IMR-90 (cell line): ENCODE data around the gene PSMG4. TPM values are rescaled to one million over a fixed set of nuclear protein-coding genes. Genes with fewer than 3 reads are reported as not detected.

Source experiments
- ATAC-seq: fragments of 200-7000 bp; cut with Tn5 transposase; 2 replicates; pipeline ENCODE4 v1.9.1; 2020; ENCODE audit warnings: low read depth, mild to moderate bottlenecking, moderate library complexity
- BruUV-seq: library from RNA; stranded (reverse); fragments of 400-500 nt; replicated peaks from 2 replicates; lab custom pipeline; 2021; lab: Mats Ljungman, UMichigan
- CTCF ChIA-PET: fragments of 300-600 bp; formaldehyde crosslinking; extraction: SDS; loops from one replicate; lab custom pipeline; 2021; ENCODE audit warnings: antibody characterized with exemption; lab: Yijun Ruan, JAX
- POLR2A ChIA-PET: fragments of 300-600 bp; sonication (Branson Sonifier 250); formaldehyde crosslinking; loops from one replicate; lab custom pipeline; 2022; ENCODE audit warnings: antibody characterized with exemption; ENCODE audit not compliant: unreplicated experiment; lab: Charles Lee
- DNase-seq: peaks from one replicate; pipeline ENCODE4 v3.0.0; 2013
- H2AFZ ChIP-seq: replicated peaks from 2 replicates; pipeline ENCODE3; 2013; ENCODE audit warnings: low read length, mild to moderate bottlenecking; ENCODE audit not compliant: poor library complexity
- H2AK5ac ChIP-seq: 2 replicates; pipeline ENCODE4 v1.6.1; 2013; ENCODE audit warnings: low read depth, low read length, inconsistent platforms
- H2AK9ac ChIP-seq: replicated peaks from 2 replicates; pipeline ENCODE3; 2013; ENCODE audit warnings: mild to moderate bottlenecking, low read depth, low read length, moderate library complexity; ENCODE audit not compliant: poor library complexity
- H2BK120ac ChIP-seq: 2 replicates; pipeline ENCODE4 v1.6.1; 2013; ENCODE audit warnings: low read depth, low read length, inconsistent platforms
- H2BK15ac ChIP-seq: 3 replicates; pipeline ENCODE4 v1.6.1; 2013; ENCODE audit warnings: low read depth, low read length, inconsistent platforms
- H2BK20ac ChIP-seq: 2 replicates; pipeline ENCODE4 v1.6.1; 2013; ENCODE audit warnings: low read depth, mild to moderate bottlenecking, inconsistent platforms, low read length, moderate library complexity
- H2BK5ac ChIP-seq: 2 replicates; pipeline ENCODE4 v1.6.1; 2013; ENCODE audit warnings: mild to moderate bottlenecking, low read depth, low read length, inconsistent platforms; ENCODE audit not compliant: poor library complexity, severe bottlenecking
- H3K14ac ChIP-seq: replicated peaks from 2 replicates; pipeline ENCODE4 v1.6.1; 2013; ENCODE audit warnings: low read depth, low read length, inconsistent platforms
- H3K18ac ChIP-seq: 2 replicates; pipeline ENCODE4 v1.6.1; 2013; ENCODE audit warnings: low read depth, low read length, control low read depth
- H3K23ac ChIP-seq: 2 replicates; pipeline ENCODE4 v1.6.1; 2013; ENCODE audit warnings: low read depth, low read length, inconsistent platforms
- H3K27ac ChIP-seq: 2 replicates; pipeline ENCODE4 v1.5.1; 2013; ENCODE audit warnings: mild to moderate bottlenecking, control low read depth, low read length; ENCODE audit not compliant: insufficient read depth
- H3K27me3 ChIP-seq: 2 replicates; pipeline ENCODE4 v1.6.1; 2013; ENCODE audit warnings: low read length; ENCODE audit not compliant: control insufficient read depth, insufficient read depth
- H3K36me3 ChIP-seq: 2 replicates; pipeline ENCODE4 v1.6.1; 2013; ENCODE audit warnings: low read length, mixed read lengths; ENCODE audit not compliant: control insufficient read depth, insufficient read depth
- H3K4ac ChIP-seq: 2 replicates; pipeline ENCODE4 v1.6.1; 2013; ENCODE audit warnings: low read depth, low read length, inconsistent platforms
- H3K4me1 ChIP-seq: 2 replicates; pipeline ENCODE4 v1.6.1; 2013; ENCODE audit warnings: low read length, mixed read lengths; ENCODE audit not compliant: control insufficient read depth, insufficient read depth
- H3K4me2 ChIP-seq: 2 replicates; pipeline ENCODE4 v1.6.1; 2013; ENCODE audit warnings: low read depth, mild to moderate bottlenecking, control low read depth, low read length, moderate library complexity
- H3K4me3 ChIP-seq: 2 replicates; pipeline ENCODE4 v1.5.1; 2013; ENCODE audit warnings: low read depth, mild to moderate bottlenecking, control low read depth, low read length, moderate library complexity; ENCODE audit not compliant: insufficient read depth
- H3K56ac ChIP-seq: 2 replicates; pipeline ENCODE4 v1.6.1; 2013; ENCODE audit warnings: low read length, inconsistent platforms; ENCODE audit not compliant: insufficient read depth; ENCODE audit errors: extremely low read depth
- H3K79me1 ChIP-seq, 2 experiments: 2 replicates each; pipeline ENCODE4 v1.6.1; 2013; ENCODE audit warnings: low read length in 2 of 2, inconsistent platforms in 1 of 2, low read depth in 1 of 2
- H3K9ac ChIP-seq: 2 replicates; pipeline ENCODE4 v1.6.1; 2013; ENCODE audit warnings: low read depth, low read length, control low read depth
- H3K9me1 ChIP-seq: 2 replicates; pipeline ENCODE4 v1.6.1; 2013; ENCODE audit warnings: low read length, inconsistent platforms; ENCODE audit not compliant: insufficient read depth
- H3K9me3 ChIP-seq: 2 replicates; pipeline ENCODE4 v1.6.1; 2013; ENCODE audit warnings: low read length; ENCODE audit not compliant: control insufficient read depth, insufficient read depth
- H4K20me1 ChIP-seq: 2 replicates; pipeline ENCODE4 v1.6.1; 2013; ENCODE audit warnings: low read length, inconsistent platforms; ENCODE audit not compliant: insufficient read depth
- H4K5ac ChIP-seq: 2 replicates; pipeline ENCODE4 v1.6.1; 2013; ENCODE audit warnings: mild to moderate bottlenecking, low read depth, low read length, control low read depth
- H4K8ac ChIP-seq, 2 experiments: 2 replicates each; pipeline ENCODE4 v1.6.1; 2013; ENCODE audit warnings: low read depth in 2 of 2, low read length in 2 of 2, control low read depth in 1 of 2, inconsistent platforms in 1 of 2
- H4K91ac ChIP-seq: 2 replicates; pipeline ENCODE4 v1.6.1; 2013; ENCODE audit warnings: low read depth, low read length, inconsistent platforms; ENCODE audit not compliant: insufficient read depth
- CEBPB ChIP-seq: IDR thresholded peaks from 2 replicates; pipeline ENCODE4 v1.6.1; 2012; ENCODE audit warnings: low read depth, low read length, improper control_type of control experiment
- MAFK ChIP-seq: IDR thresholded peaks from 2 replicates; pipeline ENCODE4 v1.6.1; 2012; ENCODE audit warnings: low read depth, low read length, improper control_type of control experiment
- POLR2A ChIP-seq: IDR thresholded peaks from 2 replicates; pipeline ENCODE4 v1.6.1; 2012; ENCODE audit warnings: mild to moderate bottlenecking, low read depth, low read length
- WGBS, 2 experiments: methylation state at CpG; one replicate each; pipeline versions ENCODE4 v1.1.5 to v1.1.7; 2013; ENCODE audit warnings: missing lambda C conversion rate in 2 of 2; ENCODE audit not compliant: insufficient read length in 1 of 2; ENCODE audit errors: extremely low coverage in 2 of 2; 5-methylcytosine and 5-hydroxymethylcytosine counted together
- dilution Hi-C: fragments of 300-500 bp; cut with HindIII; formaldehyde crosslinking; loops from one replicate; pipeline ENCODE4 v1.14.3; 2018; ENCODE audit warnings: low sequenced_read_pairs; ENCODE audit not compliant: unreplicated experiment
- in situ Hi-C: fragments of 300-500 bp; cut with MboI; formaldehyde crosslinking; loops from 3 replicates; pipeline ENCODE4 v1.14.3; 2019; ENCODE audit warnings: low sequenced_read_pairs, inconsistent platforms, mixed read lengths
- intact Hi-C: fragments of 100-400 bp; cut with micrococcal nuclease; formaldehyde crosslinking; loops from 2 replicates; pipeline ENCODE4 v1.10.0; 2022
- polyA plus RNA-seq, 3 experiments: library from polyadenylated mRNA; depleted of rRNA; stranded (reverse); fragments of >200 nt; gene quantifications; 2 replicates each; pipeline ENCODE4 v1.2.3, GENCODE V29; 2012; ENCODE audit warnings: low replicate concordance in 1 of 3
- total RNA-seq: library from RNA; depleted of rRNA; stranded (reverse); fragments of >200 nt; gene quantifications from 2 replicates; pipeline ENCODE4 v1.2.3, GENCODE V29; 2012
- TF ChIP-seq, protein P1 (sequence below): fragments of 150-350 bp; IDR thresholded peaks from 2 replicates; pipeline ENCODE4 v1.6.1; 2017; ENCODE audit warnings: mild to moderate bottlenecking, antibody characterized with exemption, low read length, low read depth
- TF ChIP-seq, protein P2 (sequence below): conservative IDR thresholded peaks from 2 replicates; pipeline ENCODE4 v1.5.1; 2012; ENCODE audit warnings: mild to moderate bottlenecking, low read depth, low read length, improper control_type of control experiment

Gene PSMG4
- total and polyA plus RNA-seq, 2 of the 4 experiments (the other 2 are of a cell fraction) = 5.6 to 13.4 TPM

DNA sequence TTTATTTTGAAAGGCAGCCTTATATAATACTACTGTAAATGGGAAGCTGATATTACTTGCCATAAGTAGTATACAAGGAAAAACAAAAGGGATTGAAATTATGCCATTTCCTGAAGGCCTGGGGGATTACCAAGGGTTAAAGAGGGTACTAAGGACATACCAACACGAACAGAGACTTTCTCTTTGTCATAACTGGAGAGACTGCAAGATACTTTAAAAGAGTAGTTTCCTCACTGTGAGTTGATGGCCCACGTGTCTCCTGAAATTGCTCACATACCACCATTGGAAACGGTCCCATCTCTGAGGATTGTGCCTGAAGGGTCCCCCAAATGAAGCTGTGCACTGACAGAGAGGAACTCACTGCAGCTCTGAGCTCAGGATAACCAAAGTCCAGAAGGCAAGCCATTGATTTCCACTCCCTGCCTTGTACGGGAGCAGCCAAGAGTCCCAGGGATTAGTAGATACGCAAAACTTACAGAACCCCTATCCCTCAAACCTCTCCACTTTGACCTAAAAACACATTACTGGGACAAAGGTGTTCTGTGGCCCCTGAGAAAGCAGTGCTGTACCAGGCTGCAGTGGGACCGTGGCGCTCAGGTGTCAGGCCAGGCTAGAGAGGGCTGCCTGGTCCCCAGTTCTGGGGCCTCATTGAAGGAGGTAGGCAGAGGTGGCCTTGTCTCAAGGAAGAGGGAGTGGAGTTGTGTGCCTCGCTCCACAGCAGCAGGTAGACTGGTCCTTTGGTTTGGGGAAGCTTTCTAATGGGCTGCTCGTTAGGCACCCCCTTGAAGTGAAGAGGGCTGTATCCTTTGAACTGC, 15.2 kb downstream of the PSMG4 start:
- H3K56ac ChIP-seq = no peak overlapping the region
- no peak for ATAC-seq
- dilution Hi-C loops = no loop called here
- POLR2A ChIA-PET = no interaction called here
- no peak overlapping the region for H2BK20ac ChIP-seq
- no TSS peak for BruUV-seq
- H2BK5ac ChIP-seq = no peak overlapping the region
- no peak overlapping the region for H3K14ac ChIP-seq
- no peak overlapping the region for H2BK120ac ChIP-seq
- H2BK15ac ChIP-seq = no peak overlapping the region
- H3K4ac ChIP-seq = no peak overlapping the region
- H4K91ac ChIP-seq = no peak overlapping the region
- H3K79me1 ChIP-seq = peaks cover 0 to 23% of the 10 kb centered on the region in 2 experiments; a peak in 2 of 4 replicates
- WGBS, 2 experiments = 80% methylated on average over 2 of the region's 9 CpGs; no CpG with 5 or more reads in 1 of the 2 experiments
- TF ChIP-seq, protein P1, sequence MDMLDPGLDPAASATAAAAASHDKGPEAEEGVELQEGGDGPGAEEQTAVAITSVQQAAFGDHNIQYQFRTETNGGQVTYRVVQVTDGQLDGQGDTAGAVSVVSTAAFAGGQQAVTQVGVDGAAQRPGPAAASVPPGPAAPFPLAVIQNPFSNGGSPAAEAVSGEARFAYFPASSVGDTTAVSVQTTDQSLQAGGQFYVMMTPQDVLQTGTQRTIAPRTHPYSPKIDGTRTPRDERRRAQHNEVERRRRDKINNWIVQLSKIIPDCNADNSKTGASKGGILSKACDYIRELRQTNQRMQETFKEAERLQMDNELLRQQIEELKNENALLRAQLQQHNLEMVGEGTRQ = no peak
- TF ChIP-seq, protein P2, sequence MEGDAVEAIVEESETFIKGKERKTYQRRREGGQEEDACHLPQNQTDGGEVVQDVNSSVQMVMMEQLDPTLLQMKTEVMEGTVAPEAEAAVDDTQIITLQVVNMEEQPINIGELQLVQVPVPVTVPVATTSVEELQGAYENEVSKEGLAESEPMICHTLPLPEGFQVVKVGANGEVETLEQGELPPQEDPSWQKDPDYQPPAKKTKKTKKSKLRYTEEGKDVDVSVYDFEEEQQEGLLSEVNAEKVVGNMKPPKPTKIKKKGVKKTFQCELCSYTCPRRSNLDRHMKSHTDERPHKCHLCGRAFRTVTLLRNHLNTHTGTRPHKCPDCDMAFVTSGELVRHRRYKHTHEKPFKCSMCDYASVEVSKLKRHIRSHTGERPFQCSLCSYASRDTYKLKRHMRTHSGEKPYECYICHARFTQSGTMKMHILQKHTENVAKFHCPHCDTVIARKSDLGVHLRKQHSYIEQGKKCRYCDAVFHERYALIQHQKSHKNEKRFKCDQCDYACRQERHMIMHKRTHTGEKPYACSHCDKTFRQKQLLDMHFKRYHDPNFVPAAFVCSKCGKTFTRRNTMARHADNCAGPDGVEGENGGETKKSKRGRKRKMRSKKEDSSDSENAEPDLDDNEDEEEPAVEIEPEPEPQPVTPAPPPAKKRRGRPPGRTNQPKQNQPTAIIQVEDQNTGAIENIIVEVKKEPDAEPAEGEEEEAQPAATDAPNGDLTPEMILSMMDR = no peak
- no peak for TF ChIP-seq MAFK
- no peak for TF ChIP-seq CEBPB
- TF ChIP-seq POLR2A = no peak
- no peak overlapping the region for H2AK5ac ChIP-seq
- H3K9me1 ChIP-seq = no peaks in the 10 kb centered on the region
- DNase-seq = no peak
- no peak overlapping the region for H3K4me3 ChIP-seq
- H2AK9ac ChIP-seq = no peak overlapping the region
- no peak overlapping the region for H2AFZ ChIP-seq
- no peaks in the 10 kb centered on the region for H3K9me3 ChIP-seq
- CTCF ChIA-PET = interaction anchor here (0.6 kb wide), 1 partner anchor 12 kb away, joined by 3 read pairs; no protein-coding TSS in a partner anchor
- no peaks in the 10 kb centered on the region for H3K4me1 ChIP-seq
- H3K23ac ChIP-seq = no peak overlapping the region
- H3K36me3 ChIP-seq = peaks cover 29% of the 10 kb centered on the region
- in situ Hi-C loops = loop anchor here (5.0 kb wide), 1 partner anchor 733 kb away; no protein-coding TSS in a partner anchor
- no peaks in the 10 kb centered on the region for H3K27me3 ChIP-seq
- intact Hi-C loops = no loop called here
- H4K20me1 ChIP-seq = no peaks in the 10 kb centered on the region; the same call in none of the 2 replicates
- no peak overlapping the region for H4K8ac ChIP-seq
- no peak overlapping the region for H3K27ac ChIP-seq
- H3K9ac ChIP-seq = no peak overlapping the region
- no peak overlapping the region for H4K5ac ChIP-seq
- H3K18ac ChIP-seq = no peak overlapping the region
- H3K4me2 ChIP-seq = no peak overlapping the region
